Non-pigmented ciliary epithelial cell (primary cell): ENCODE measurements around the gene GIGYF2.
"Not testable (repeated sequence)": the region's sequence is repeated elsewhere in the genome, so short reads cannot be mapped to it uniquely, and the experiment has no call there.

Source experiments
- DNase-seq: peaks from one replicate; pipeline ENCODE4 v3.0.0-alpha.2; 2010; ENCODE audit warnings: low read depth

GIGYF2 gene

GRCh38 chr2:232816657-232817056, 119.5 kb downstream of the GIGYF2 start:
- DNase-seq, result no peak

- no peak for DNase-seq
Measured at GRCh38 chr2:232817756-232818155, 120.6 kb downstream of the GIGYF2 start.

GRCh38 chr2:232829988-232830387, 132.9 kb downstream of the GIGYF2 start:
- no peak for DNase-seq

GRCh38 chr2:232831496-232831895, 134.4 kb downstream of the GIGYF2 start:
- no peak for DNase-seq

- no peak for DNase-seq
Measured at GRCh38 chr2:232833830-232834229, 136.7 kb downstream of the GIGYF2 start.

- no peak for DNase-seq
Measured at GRCh38 chr2:232835687-232836208, 138.6 kb downstream of the GIGYF2 start.

GRCh38 chr2:232836934-232837333, 139.8 kb downstream of the GIGYF2 start:
- DNase-seq, result no peak

GRCh38 chr2:232838406-232838874, 141.3 kb downstream of the GIGYF2 start:
- DNase-seq, result no peak

GRCh38 chr2:232839411-232840079, 142.4 kb downstream of the GIGYF2 start:
- no peak for DNase-seq

GRCh38 chr2:232842689-232843088, 145.6 kb downstream of the GIGYF2 start:
- no peak for DNase-seq

- DNase-seq, result no peak
Measured at GRCh38 chr2:232843834-232844233, 146.7 kb downstream of the GIGYF2 start.

GRCh38 chr2:232846055-232846454, 148.9 kb downstream of the GIGYF2 start:
- no peak for DNase-seq

- no peak for DNase-seq
Measured at GRCh38 chr2:232850039-232850438, 152.9 kb downstream of the GIGYF2 start.

GRCh38 chr2:232852081-232852480, 154.9 kb downstream of the GIGYF2 start:
- not testable (repeated sequence) for DNase-seq

- no peak for DNase-seq
Measured at GRCh38 chr2:232852676-232853075, 155.5 kb downstream of the GIGYF2 start.

- peak; percentile 80 for DNase-seq
Measured at GRCh38 chr2:232854082-232854481, 157.0 kb downstream of the GIGYF2 start.

- no peak for DNase-seq
Measured at GRCh38 chr2:232857158-232857563, 160.0 kb downstream of the GIGYF2 start.

- no peak for DNase-seq
Measured at GRCh38 chr2:232859385-232859916, 162.3 kb downstream of the GIGYF2 start.

GRCh38 chr2:232860593-232861241, 163.6 kb downstream of the GIGYF2 start:
- DNase-seq, result no peak

GRCh38 chr2:232861353-232861752, 164.2 kb downstream of the GIGYF2 start:
- no peak for DNase-seq

GRCh38 chr2:232863996-232864395, 166.9 kb downstream of the GIGYF2 start:
- no peak for DNase-seq

GRCh38 chr2:232865165-232865564, 168.0 kb downstream of the GIGYF2 start:
- DNase-seq, result no peak

GRCh38 chr2:232866104-232866503, 169.0 kb downstream of the GIGYF2 start:
- DNase-seq, result no peak
